ENCODE results near the gene LGR6. TPM values are rescaled to one million over a fixed set of nuclear protein-coding genes. Genes with fewer than 3 reads are reported as not detected.
"Not testable (repeated sequence)": the region's sequence is repeated elsewhere in the genome, so short reads cannot be mapped to it uniquely, and the experiment has no call there.

The LGR6 gene
- total and polyA plus RNA-seq, 8 donors: 0.75 to 1.8 (median 1.5) TPM

GRCh38 chr1:202255343-202255742, 61.7 kb downstream of the LGR6 start:
- no peaks in the 10 kb centered on the region for H3K4me1 ChIP-seq
- H3K4me3 ChIP-seq: no peak overlapping the region
- H3K27me3 ChIP-seq: peaks cover 0 to 9% of the 10 kb centered on the region in 2 donors
- intact Hi-C loops (cut with DNase I): no loop called here
- H3K27ac ChIP-seq: no peak overlapping the region
- ATAC-seq: no peak
- DNase-seq: no peak
- H3K9me3 ChIP-seq: no peaks in the 10 kb centered on the region
- H3K36me3 ChIP-seq: no peaks in the 10 kb centered on the region
- TF ChIP-seq CTCF (IDR thresholded peaks at IDR 0.05): no peak

GRCh38 chr1:202259705-202260104, 66.1 kb downstream of the LGR6 start:
- no peak for ATAC-seq
- intact Hi-C loops (cut with DNase I): no loop called here

GRCh38 chr1:202261209-202261958, 67.8 kb downstream of the LGR6 start:
- H3K9me3 ChIP-seq; intact Hi-C loops (cut with DNase I); H3K4me3 ChIP-seq; H3K4me1 ChIP-seq; DNase-seq; ATAC-seq; H3K27ac ChIP-seq; H3K36me3 ChIP-seq: not testable (repeated sequence)
- H3K27me3 ChIP-seq: peaks cover 0 to 45% of the 10 kb centered on the region in 2 donors

More at GRCh38 chr1:202259705-202260104, 66.1 kb downstream of the LGR6 start:
- Histone ChIP-seq H3K36me3 (no peaks in the 10 kb centered on the region), H3K27ac (no peak overlapping the region), H3K9me3 (peaks cover 0 to 4% of the 10 kb centered on the region in 2 donors), H3K4me3 (no peak overlapping the region), H3K4me1 (no peaks in the 10 kb centered on the region), H3K27me3 (peaks cover 0 to 28% of the 10 kb centered on the region in 2 donors)
- TF ChIP-seq CTCF (IDR thresholded peaks at IDR 0.05): no peak
- DNase-seq: no peak

- peaks cover 0 to 4% of the 10 kb centered on the region in 2 donors for H3K9me3 ChIP-seq
- H3K4me3 ChIP-seq: no peak overlapping the region
- no peak overlapping the region for H3K27ac ChIP-seq
- no peak for DNase-seq
- no peak for TF ChIP-seq CTCF (IDR thresholded peaks at IDR 0.05)
- H3K27me3 ChIP-seq: peaks cover 0 to 49% of the 10 kb centered on the region in 2 donors
- H3K4me1 ChIP-seq: no peaks in the 10 kb centered on the region
- intact Hi-C loops (cut with DNase I): no loop called here
- H3K36me3 ChIP-seq: no peaks in the 10 kb centered on the region
- ATAC-seq: no peak
Observed at GRCh38 chr1:202263628-202264027, 70.0 kb downstream of the LGR6 start.

- TF ChIP-seq CTCF (IDR thresholded peaks at IDR 0.05): no peak
- no peaks in the 10 kb centered on the region for H3K4me1 ChIP-seq
- DNase-seq: peak in 1 of 4 donors; percentile 27
- peaks cover 0 to 4% of the 10 kb centered on the region in 2 donors for H3K9me3 ChIP-seq
- peaks cover 0 to 49% of the 10 kb centered on the region in 2 donors for H3K27me3 ChIP-seq
- no peak overlapping the region for H3K27ac ChIP-seq
- intact Hi-C loops (cut with DNase I): no loop called here
- ATAC-seq: no peak
- no peaks in the 10 kb centered on the region for H3K36me3 ChIP-seq
- no peak overlapping the region for H3K4me3 ChIP-seq
Observed at GRCh38 chr1:202264300-202264699, 70.7 kb downstream of the LGR6 start.
